Heart left ventricle (tissue), 16 donors: ENCODE data around the gene GIN1. TPM values are rescaled to one million over a fixed set of nuclear protein-coding genes. Genes with fewer than 3 reads are reported as not detected.

Source experiments
- ATAC-seq, 4 donors: fragments of 200-7000 bp; cut with Tn5 transposase; one replicate each; pipeline ENCODE4 v1.9.1; 2020 to 2022; ENCODE audit warnings: moderate library complexity in 4 of 4, mild to moderate bottlenecking in 3 of 4, moderate number of reproducible peaks in 1 of 4
- DNase-seq, 5 donors: peaks; one replicate each; pipeline ENCODE4 v3.0.0-alpha.2; 2020
- H3K27ac ChIP-seq, 12 donors: fragments of 200-600 bp; sonication (generic) in 4 of 12; one replicate each; pipeline versions ENCODE4 v1.5.0 to v1.8.0; 2016 to 2022; ENCODE audit warnings: mild to moderate bottlenecking in 2 of 12
- H3K27me3 ChIP-seq, 9 donors: fragments of 200-600 bp; sonication (generic) in 2 of 9; one replicate each; pipeline versions ENCODE4 v1.5.1 to v1.8.0; 2016 to 2022; ENCODE audit warnings: mild to moderate bottlenecking in 3 of 9
- H3K36me3 ChIP-seq, 9 donors: fragments of 200-600 bp; sonication (generic) in 2 of 9; one replicate each; pipeline versions ENCODE4 v1.5.0 to v1.8.0; 2018 to 2022; ENCODE audit warnings: mild to moderate bottlenecking in 2 of 9
- H3K4me1 ChIP-seq, 12 donors: fragments of 200-600 bp; sonication (generic) in 4 of 12; one replicate each; pipeline versions ENCODE4 v1.5.0 to v1.8.0; 2016 to 2022; ENCODE audit warnings: mild to moderate bottlenecking in 3 of 12
- H3K4me3 ChIP-seq, 12 donors: fragments of 200-600 bp; sonication (generic) in 4 of 12; one replicate each; pipeline versions ENCODE4 v1.5.0 to v1.8.0; 2017 to 2022; ENCODE audit warnings: mild to moderate bottlenecking in 9 of 12, moderate library complexity in 4 of 12
- H3K9me3 ChIP-seq, 12 donors: fragments of 200-600 bp; sonication (generic) in 4 of 12; one replicate each; pipeline versions ENCODE4 v1.5.0 to v1.8.0; 2016 to 2022; ENCODE audit warnings: mild to moderate bottlenecking in 1 of 12
- POLR2A ChIP-seq, 2 donors: fragments of 450-650 bp; IDR thresholded peaks; one replicate each; pipeline ENCODE4 v1.6.1; 2017; ENCODE audit warnings: antibody characterized with exemption in 2 of 2, mild to moderate bottlenecking in 2 of 2, moderate library complexity in 2 of 2
- WGBS, 4 donors: extraction: QIAGEN DNeasy Blood & Tissue Kit in 2 of 4; methylation state at CpG; one replicate each; pipeline versions ENCODE4 v1.1.5 to v1.1.7; 2013 to 2018; 5-methylcytosine and 5-hydroxymethylcytosine counted together
- intact Hi-C, 10 donors: fragments of 100-400 bp; cut with DNase I; formaldehyde crosslinking; loops; one replicate each; pipeline versions ENCODE4 v1.11.1 to v1.14.2; 2022
- polyA plus RNA-seq, 2 donors: library from polyadenylated mRNA; stranded (reverse); fragments of 200-250 nt; gene quantifications; one replicate each; pipeline ENCODE4 v1.2.3, GENCODE V29; 2013
- total RNA-seq, 9 donors: library from RNA; depleted of rRNA in 2 of 9; stranded (reverse); fragments of >200 nt in 2 of 9; fragmentation: NEBNext Ultra II Directional in 3 of 9; extraction: Animal tissue kit (Norgen Biotek cat#: 25700) in 3 of 9; gene quantifications; one replicate each; pipeline versions ENCODE4 v1.1.0 to v1.2.4, GENCODE V29; 2016 to 2023
- TF ChIP-seq, protein P1 (sequence below), 12 donors: fragments of 200-600 bp; sonication (generic) in 4 of 12; IDR thresholded peaks; one replicate each; pipeline versions ENCODE4 v1.5.0 to v1.8.0; 2018 to 2022; ENCODE audit warnings: antibody characterized with exemption in 12 of 12, mild to moderate bottlenecking in 5 of 12
- donor health status: ischemic (EF 13 %, LVEDD 7.1; RV severe dilation, severe dysfunction).
- donor health status: healthy with polysubstance abuse.
- donor health status: DM: no; HTN: yes; CAD: no.
- donor health status: DM: no; HTN: no; CAD: no.
- donor health status: ischemic (EF 25% LVEDD 6.9; RV normal size, moderate dysfunction).
- donor health status: ischemic (EF 25% LVEDD 5.7; RV mildly dilated, moderate dysfunction).
- donor health status: healthy.
- donor health status: DM: yes; HTN: yes; CAD: no.
- donor health status: ischemic (EF 35%, LVEDD 5.7; RV mildly dilated, moderate dysfunction).
- donor health status: nonischemic (EF 11% LVEDD 7.7; RV severe dilation, severe dysfunction).
- donor health status: DM: yes; HTN: yes; CAD: no.
- donor health status: PGD.
- donor health status: ischemic (EF 29% LVEDD 5.4; RV normal size, mild dysfunction).
- donor health status: nonischemic (EF 23%, LVEDD 6.1; RV moderate dilation, normal function).

Gene GIN1
- total and polyA plus RNA-seq, 11 donors = 6.7 to 17.8 (median 12.1) TPM

DNA sequence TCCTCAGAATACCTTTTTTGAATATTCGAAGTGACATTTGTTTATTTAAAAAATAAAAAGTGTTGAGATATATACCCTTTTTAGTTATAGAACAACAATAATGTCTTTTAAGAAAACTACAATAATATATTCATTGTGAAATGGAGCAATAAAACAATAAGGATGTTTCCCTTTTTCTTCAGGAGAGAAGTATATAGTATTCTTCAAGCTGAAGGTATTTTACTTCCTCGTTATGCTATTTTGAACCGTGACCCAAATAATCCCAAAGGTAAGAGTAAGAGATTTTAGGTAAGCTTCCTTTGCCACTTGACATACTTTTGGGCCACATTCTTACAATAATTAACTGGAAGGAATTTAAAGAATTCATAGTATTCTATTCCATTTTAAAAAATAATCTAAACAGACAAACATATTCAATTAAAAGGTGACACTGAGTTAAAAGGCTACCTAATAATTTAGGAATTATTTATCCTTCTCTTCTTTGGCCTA lies 18.3 kb upstream of the GIN1 start:
- H3K4me3 ChIP-seq = no peak overlapping the region
- H3K9me3 ChIP-seq = no peaks in the 10 kb centered on the region
- H3K27me3 ChIP-seq = no peaks in the 10 kb centered on the region
- H3K27ac ChIP-seq = no peak overlapping the region
- intact Hi-C loops = loop anchor here in 8 of 10 donors (2.0 to 10.0 kb wide), 7 partner anchors 103 to 601 kb away; no protein-coding TSS in a partner anchor
- H3K4me1 ChIP-seq = no peaks in the 10 kb centered on the region
- peaks cover 0 to 62% (median 20%) of the 10 kb centered on the region in 9 donors for H3K36me3 ChIP-seq
- 91 to 95% (median 93%) methylated on average over 3 of the region's 3 CpGs for WGBS, 4 donors
- DNase-seq (no peak), ATAC-seq (no peak)
- TF ChIP-seq, protein P1, sequence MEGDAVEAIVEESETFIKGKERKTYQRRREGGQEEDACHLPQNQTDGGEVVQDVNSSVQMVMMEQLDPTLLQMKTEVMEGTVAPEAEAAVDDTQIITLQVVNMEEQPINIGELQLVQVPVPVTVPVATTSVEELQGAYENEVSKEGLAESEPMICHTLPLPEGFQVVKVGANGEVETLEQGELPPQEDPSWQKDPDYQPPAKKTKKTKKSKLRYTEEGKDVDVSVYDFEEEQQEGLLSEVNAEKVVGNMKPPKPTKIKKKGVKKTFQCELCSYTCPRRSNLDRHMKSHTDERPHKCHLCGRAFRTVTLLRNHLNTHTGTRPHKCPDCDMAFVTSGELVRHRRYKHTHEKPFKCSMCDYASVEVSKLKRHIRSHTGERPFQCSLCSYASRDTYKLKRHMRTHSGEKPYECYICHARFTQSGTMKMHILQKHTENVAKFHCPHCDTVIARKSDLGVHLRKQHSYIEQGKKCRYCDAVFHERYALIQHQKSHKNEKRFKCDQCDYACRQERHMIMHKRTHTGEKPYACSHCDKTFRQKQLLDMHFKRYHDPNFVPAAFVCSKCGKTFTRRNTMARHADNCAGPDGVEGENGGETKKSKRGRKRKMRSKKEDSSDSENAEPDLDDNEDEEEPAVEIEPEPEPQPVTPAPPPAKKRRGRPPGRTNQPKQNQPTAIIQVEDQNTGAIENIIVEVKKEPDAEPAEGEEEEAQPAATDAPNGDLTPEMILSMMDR (IDR thresholded peaks at IDR 0.05) = no peak
- no peak for TF ChIP-seq POLR2A (IDR thresholded peaks at IDR 0.05)

DNA sequence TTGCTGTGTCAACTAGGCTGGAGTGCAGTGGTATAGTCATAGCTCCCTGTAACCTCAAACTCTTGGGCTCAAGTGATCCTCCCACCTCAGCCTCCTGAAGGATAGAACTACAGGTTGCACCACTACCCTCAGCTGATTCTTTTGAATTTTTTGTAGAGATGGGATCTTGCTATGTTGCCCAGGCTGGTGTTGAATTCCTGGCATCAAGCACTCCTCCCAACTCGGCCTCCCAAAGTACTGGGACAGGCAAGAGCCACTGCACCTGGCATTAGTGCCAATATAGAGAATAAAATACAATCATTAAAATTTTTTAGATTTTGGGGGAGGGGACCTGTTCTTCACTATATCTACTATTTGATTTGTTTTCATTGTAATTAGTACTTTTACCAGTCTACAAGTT lies 15.5 kb upstream of the GIN1 start:
- intact Hi-C loops = loop anchor here in 8 of 10 donors (5.0 to 10.0 kb wide), 6 partner anchors 101 to 598 kb away; no protein-coding TSS in a partner anchor
- peaks cover 0 to 63% (median 20%) of the 10 kb centered on the region in 9 donors for H3K36me3 ChIP-seq
- no peaks in the 10 kb centered on the region for H3K9me3 ChIP-seq
- DNase-seq = no peak
- no peaks in the 10 kb centered on the region for H3K27me3 ChIP-seq
- WGBS, 4 donors = 95 to 100% (median 98%) methylated on average over 1 of the region's 1 CpG
- H3K4me3 ChIP-seq = no peak overlapping the region
- ATAC-seq = no peak
- H3K27ac ChIP-seq = no peak overlapping the region
- TF ChIP-seq, protein P1 (IDR thresholded peaks at IDR 0.05) = no peak
- no peak for TF ChIP-seq POLR2A (IDR thresholded peaks at IDR 0.05)
- H3K4me1 ChIP-seq = no peaks in the 10 kb centered on the region

DNA sequence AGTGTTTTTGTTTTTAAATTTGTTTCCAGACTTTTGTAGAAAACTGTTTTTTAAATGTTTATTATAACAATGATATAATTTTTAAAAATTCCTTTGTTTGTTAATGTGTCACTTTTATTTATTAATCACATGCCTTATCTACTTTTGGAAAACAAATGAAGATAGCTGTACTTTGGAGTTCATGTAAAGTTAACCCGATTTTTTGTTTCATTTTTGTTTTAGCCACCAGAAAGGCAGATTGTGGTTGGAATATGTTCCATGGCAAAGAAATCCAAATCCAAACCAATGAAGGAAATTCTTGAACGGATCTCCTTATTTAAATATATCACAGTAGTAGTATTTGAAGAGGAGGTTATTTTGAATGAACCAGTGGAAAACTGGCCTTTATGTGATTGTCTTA lies 13.3 kb upstream of the GIN1 start:
- TF ChIP-seq, protein P1 (IDR thresholded peaks at IDR 0.05) = no peak
- TF ChIP-seq POLR2A (IDR thresholded peaks at IDR 0.05) = no peak
- H3K27ac ChIP-seq = no peak overlapping the region

DNA sequence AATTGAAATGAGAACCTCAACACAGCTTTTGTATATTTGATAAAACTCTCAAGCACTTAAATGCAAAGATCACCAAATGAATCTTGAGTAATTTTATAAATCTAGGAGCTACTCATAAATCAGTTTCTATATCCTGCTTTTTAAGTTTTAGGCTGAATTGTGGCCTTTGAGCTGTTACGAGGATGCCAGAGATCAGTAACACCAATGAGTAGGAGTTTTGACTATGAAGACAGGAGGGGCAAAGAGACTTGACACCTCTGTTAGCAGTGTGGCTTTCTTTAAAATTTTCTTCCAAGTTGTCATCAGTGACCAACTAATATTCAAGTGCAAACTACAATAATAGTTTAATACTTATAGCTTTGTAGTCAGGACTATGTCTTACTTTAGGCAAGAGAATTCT lies 12.7 kb upstream of the GIN1 start:
- no peak for ATAC-seq
- Histone ChIP-seq H3K9me3 (no peaks in the 10 kb centered on the region), H3K4me1 (peaks cover 0 to 4% (median 0%) of the 10 kb centered on the region in 12 donors), H3K4me3 (no peak overlapping the region), H3K27me3 (no peaks in the 10 kb centered on the region), H3K36me3 (peaks cover 0 to 47% (median 10%) of the 10 kb centered on the region in 9 donors), H3K27ac (no peak overlapping the region)
- WGBS, 4 donors = 88 to 96% (median 91%) methylated on average over 1 of the region's 1 CpG
- TF ChIP-seq POLR2A (IDR thresholded peaks at IDR 0.05) = no peak
- TF ChIP-seq, protein P1 (IDR thresholded peaks at IDR 0.05) = no peak
- intact Hi-C loops = loop anchor here in 6 of 10 donors (10.0 kb wide), 3 partner anchors 98 to 548 kb away; no protein-coding TSS in a partner anchor
- no peak for DNase-seq

More for the DNA sequence above, 13.3 kb upstream of the GIN1 start:
- 76 to 86% (median 77%) methylated on average over 2 of the region's 2 CpGs for WGBS, 4 donors
- H3K9me3 ChIP-seq = no peaks in the 10 kb centered on the region
- H3K4me3 ChIP-seq = no peak overlapping the region
- peaks cover 0 to 52% (median 15%) of the 10 kb centered on the region in 9 donors for H3K36me3 ChIP-seq
- H3K4me1 ChIP-seq = peaks cover 0 to 4% (median 0%) of the 10 kb centered on the region in 12 donors
- intact Hi-C loops = loop anchor here in 6 of 10 donors (10.0 kb wide), 3 partner anchors 98 to 548 kb away; no protein-coding TSS in a partner anchor
- H3K27me3 ChIP-seq = no peaks in the 10 kb centered on the region
- ATAC-seq = no peak
- no peak for DNase-seq
